Measurements from ENCODE around the gene BTNL9. TPM values are rescaled to one million over a fixed set of nuclear protein-coding genes. Genes with fewer than 3 reads are reported as not detected.

Gene BTNL9
- total RNA-seq, 1 donor from 2014 or later, result 105 TPM

DNA sequence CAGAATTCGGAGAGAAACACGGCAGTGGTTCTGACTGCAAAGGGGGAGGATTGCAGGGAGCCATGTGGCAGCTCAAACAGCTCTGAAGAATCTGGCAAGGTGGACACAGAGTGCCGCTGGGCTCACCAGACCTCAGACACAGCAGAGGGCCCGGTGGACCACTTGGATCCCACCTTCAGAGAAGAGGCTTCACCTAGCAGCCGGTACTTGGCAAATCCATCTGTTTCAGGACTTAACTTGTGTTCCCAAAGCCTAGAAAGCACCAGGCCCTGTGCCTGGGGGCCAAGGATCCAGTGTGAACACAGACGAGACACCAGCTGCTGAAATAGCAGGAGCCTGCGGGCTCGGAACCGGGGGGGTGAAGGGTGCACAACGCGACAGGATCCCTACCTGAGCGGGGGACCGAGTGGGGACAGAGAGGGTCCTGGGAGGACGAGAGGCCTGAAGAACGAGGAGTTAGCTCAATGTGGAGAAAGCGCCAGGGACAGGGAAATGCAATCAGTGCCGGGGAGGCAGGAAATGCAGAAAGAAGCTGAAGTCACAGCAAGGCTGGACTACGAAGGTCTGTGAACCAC, 44.6 kb downstream of the BTNL9 start:
- no peaks in the 10 kb centered on the region for H3K36me3 ChIP-seq
- no peak overlapping the region for H3K4me3 ChIP-seq
- H3K4me1 ChIP-seq, result no peaks in the 10 kb centered on the region
- H3K9me3 ChIP-seq, result no peaks in the 10 kb centered on the region
- H3K27ac ChIP-seq, result no peak overlapping the region
- intact Hi-C loops (cut with DNase I), result no loop called here
- DNase-seq (ENCODE audit: low spot score in 2 of 2), result no peak
- no peaks in the 10 kb centered on the region for H3K27me3 ChIP-seq
- TF ChIP-seq, protein P1, sequence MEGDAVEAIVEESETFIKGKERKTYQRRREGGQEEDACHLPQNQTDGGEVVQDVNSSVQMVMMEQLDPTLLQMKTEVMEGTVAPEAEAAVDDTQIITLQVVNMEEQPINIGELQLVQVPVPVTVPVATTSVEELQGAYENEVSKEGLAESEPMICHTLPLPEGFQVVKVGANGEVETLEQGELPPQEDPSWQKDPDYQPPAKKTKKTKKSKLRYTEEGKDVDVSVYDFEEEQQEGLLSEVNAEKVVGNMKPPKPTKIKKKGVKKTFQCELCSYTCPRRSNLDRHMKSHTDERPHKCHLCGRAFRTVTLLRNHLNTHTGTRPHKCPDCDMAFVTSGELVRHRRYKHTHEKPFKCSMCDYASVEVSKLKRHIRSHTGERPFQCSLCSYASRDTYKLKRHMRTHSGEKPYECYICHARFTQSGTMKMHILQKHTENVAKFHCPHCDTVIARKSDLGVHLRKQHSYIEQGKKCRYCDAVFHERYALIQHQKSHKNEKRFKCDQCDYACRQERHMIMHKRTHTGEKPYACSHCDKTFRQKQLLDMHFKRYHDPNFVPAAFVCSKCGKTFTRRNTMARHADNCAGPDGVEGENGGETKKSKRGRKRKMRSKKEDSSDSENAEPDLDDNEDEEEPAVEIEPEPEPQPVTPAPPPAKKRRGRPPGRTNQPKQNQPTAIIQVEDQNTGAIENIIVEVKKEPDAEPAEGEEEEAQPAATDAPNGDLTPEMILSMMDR (IDR thresholded peaks at IDR 0.05), result no peak

DNA sequence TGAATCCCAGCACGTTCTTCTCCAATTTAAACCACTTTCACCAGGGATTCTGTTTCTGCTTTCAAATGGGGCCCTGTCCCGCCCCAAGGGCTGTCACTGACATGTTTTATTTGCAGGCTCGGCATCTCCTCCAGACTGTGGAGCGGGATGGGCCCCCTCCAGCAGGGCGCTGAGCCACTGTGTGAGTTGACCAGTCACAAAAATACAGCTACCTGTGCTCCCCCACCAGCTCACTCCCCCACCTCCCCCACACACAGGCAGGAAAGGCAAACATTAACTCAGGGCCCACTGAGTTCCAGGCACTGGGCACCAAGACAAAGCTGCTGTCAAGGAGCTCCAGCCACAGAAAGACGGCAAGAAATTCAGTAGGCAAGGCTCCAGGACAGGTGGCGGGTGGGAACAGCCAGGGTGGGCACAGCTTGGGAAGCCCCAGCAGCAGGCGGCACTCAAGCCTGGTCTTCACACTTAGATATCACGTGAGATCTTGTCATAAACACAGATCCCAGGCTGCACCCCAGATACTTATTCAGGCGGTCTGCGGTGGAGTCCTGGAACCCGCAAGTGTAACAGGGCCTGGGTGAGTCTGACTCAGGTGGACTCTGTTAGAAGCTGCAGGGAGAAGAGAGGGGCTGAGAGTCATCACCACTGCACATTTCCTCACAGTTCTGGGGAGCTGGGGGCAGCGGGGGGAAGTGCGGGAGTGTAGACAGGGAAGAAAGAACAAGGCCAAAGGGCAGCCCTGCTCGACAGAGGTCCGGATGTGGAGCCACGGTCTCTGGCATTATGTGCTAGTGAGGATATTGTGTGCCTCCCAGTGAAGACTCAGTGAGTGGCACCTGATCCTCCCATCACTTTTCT, 46.2 kb downstream of the BTNL9 start:
- no peaks in the 10 kb centered on the region for H3K36me3 ChIP-seq
- TF ChIP-seq, protein P1 (IDR thresholded peaks at IDR 0.05), result no peak
- H3K27me3 ChIP-seq, result no peaks in the 10 kb centered on the region
- no peak overlapping the region for H3K27ac ChIP-seq
- H3K9me3 ChIP-seq, result no peaks in the 10 kb centered on the region
- intact Hi-C loops (cut with DNase I), result no loop called here
- DNase-seq (ENCODE audit: low spot score in 2 of 2), result no peak
- H3K4me1 ChIP-seq, result no peaks in the 10 kb centered on the region
- no peak overlapping the region for H3K4me3 ChIP-seq

DNA sequence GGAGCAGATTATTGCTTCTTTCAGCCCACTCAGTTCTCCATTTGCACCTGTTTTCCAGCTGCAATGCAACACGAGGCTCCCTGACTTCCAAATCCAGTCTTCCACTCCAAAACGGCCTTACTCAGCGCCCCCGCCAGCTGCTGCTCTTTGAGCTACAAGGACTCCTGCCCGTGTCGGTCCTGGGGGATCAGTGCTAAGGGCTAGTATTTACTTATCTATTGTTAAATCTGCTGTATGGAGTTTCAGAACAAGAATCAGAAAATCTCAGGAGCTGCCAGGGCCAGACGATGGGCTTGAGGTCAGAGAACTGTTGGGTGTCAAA, 46.8 kb downstream of the BTNL9 start:
- TF ChIP-seq, protein P1 (IDR thresholded peaks at IDR 0.05), result no peak

DNA sequence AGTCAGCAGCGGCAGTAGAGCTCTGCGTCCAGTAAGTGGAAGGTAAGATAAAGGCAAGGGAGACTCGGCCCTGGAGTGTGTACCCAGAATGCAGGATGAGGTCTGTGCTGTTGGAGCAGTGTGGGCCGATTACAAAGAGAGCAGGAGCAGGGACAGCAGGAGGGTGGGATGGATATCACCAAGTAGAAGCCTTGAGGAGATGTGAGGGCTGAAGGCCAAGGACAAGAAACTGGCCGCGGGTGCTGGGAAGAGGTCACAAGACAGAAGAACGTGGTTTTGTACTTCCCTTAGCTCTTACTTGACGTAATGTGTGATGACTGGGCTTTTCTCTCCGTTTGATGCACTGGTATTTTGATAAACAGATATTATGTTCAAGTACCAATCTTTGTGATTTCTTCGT, 47.2 kb downstream of the BTNL9 start:
- TF ChIP-seq, protein P1 (IDR thresholded peaks at IDR 0.05), result no peak
- Histone ChIP-seq H3K36me3 (no peaks in the 10 kb centered on the region), H3K27me3 (no peaks in the 10 kb centered on the region), H3K9me3 (no peaks in the 10 kb centered on the region), H3K4me1 (no peaks in the 10 kb centered on the region), H3K4me3 (no peak overlapping the region), H3K27ac (no peak overlapping the region)
- no peak for DNase-seq (ENCODE audit: low spot score in 2 of 2)
- intact Hi-C loops (cut with DNase I), result no loop called here

More for the DNA sequence above, 46.8 kb downstream of the BTNL9 start:
- Histone ChIP-seq H3K9me3 (no peaks in the 10 kb centered on the region), H3K4me1 (no peaks in the 10 kb centered on the region), H3K27ac (no peak overlapping the region), H3K36me3 (no peaks in the 10 kb centered on the region), H3K27me3 (no peaks in the 10 kb centered on the region), H3K4me3 (no peak overlapping the region)
- DNase-seq (ENCODE audit: low spot score in 2 of 2), result no peak
- intact Hi-C loops (cut with DNase I), result no loop called here

DNA sequence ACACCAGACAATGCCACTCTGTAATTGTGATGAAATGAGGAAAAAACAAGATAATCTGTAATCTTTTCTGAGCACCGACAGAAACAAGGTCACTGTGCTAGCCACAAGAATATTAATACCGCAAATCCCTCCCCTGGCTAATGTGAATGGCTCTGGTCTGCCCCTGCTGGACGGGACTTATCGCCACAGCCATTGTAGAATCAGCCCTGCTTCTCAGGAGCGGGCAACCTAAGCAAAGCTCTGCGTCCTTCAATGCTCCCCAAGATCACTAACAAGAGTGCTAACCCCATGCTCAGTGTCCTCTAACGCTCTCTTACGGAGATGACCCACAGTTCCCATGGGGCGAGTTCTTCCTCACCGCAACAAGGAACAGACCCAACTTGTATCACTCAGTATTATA, 48.2 kb downstream of the BTNL9 start:
- H3K4me1 ChIP-seq, result no peaks in the 10 kb centered on the region
- TF ChIP-seq, protein P1 (IDR thresholded peaks at IDR 0.05), result no peak
- no peaks in the 10 kb centered on the region for H3K36me3 ChIP-seq
- no peaks in the 10 kb centered on the region for H3K27me3 ChIP-seq
- H3K4me3 ChIP-seq, result no peak overlapping the region
- intact Hi-C loops (cut with DNase I), result no loop called here
- H3K9me3 ChIP-seq, result no peaks in the 10 kb centered on the region
- no peak for DNase-seq (ENCODE audit: low spot score in 2 of 2)
- H3K27ac ChIP-seq, result no peak overlapping the region
